Spleen (tissue), 11 donors: Measurements from ENCODE around the gene STXBP1. TPM values are rescaled to one million over a fixed set of nuclear protein-coding genes. Genes with fewer than 3 reads are reported as not detected.

Experiments
- DNase-seq: peaks from one replicate; pipeline ENCODE4 v3.0.0-alpha.2; 2020
- H3K27ac ChIP-seq, 8 donors: fragments of 200-600 bp; sonication (generic) in 7 of 8; 1 replicate in 4 of 8; 2 replicates in 4 of 8; pipeline versions ENCODE4 v1.5.0 to v1.8.0; 2016 to 2021; ENCODE audit warnings: inconsistent platforms in 4 of 8, mild to moderate bottlenecking in 4 of 8, moderate library complexity in 1 of 8
- H3K27me3 ChIP-seq, 7 donors: fragments of 200-600 bp; sonication (generic) in 6 of 7; replicated peaks in 1 of 7; 1 replicate in 4 of 7; 2 replicates in 3 of 7; pipeline versions ENCODE4 v1.5.0 to v1.8.0; 2016 to 2021; ENCODE audit warnings: inconsistent platforms in 3 of 7, mild to moderate bottlenecking in 1 of 7
- H3K36me3 ChIP-seq, 6 donors: fragments of 200-600 bp; sonication (generic) in 5 of 6; 1 replicate in 4 of 6; 2 replicates in 2 of 6; pipeline versions ENCODE4 v1.5.0 to v1.8.0; 2016 to 2021; ENCODE audit warnings: inconsistent platforms in 2 of 6
- H3K4me1 ChIP-seq, 6 donors: fragments of 200-600 bp; sonication (generic) in 5 of 6; 1 replicate in 3 of 6; 2 replicates in 3 of 6; pipeline versions ENCODE4 v1.5.0 to v1.8.0; 2016 to 2021; ENCODE audit warnings: inconsistent platforms in 3 of 6
- H3K4me3 ChIP-seq, 8 donors: fragments of 200-600 bp; sonication (generic) in 7 of 8; 1 replicate in 4 of 8; 2 replicates in 4 of 8; pipeline versions ENCODE4 v1.5.0 to v1.8.0; 2016 to 2021; ENCODE audit warnings: inconsistent platforms in 4 of 8, mild to moderate bottlenecking in 4 of 8, moderate library complexity in 2 of 8
- H3K9me3 ChIP-seq, 8 donors: fragments of 200-600 bp; sonication (generic) in 7 of 8; 1 replicate in 4 of 8; 2 replicates in 4 of 8; pipeline versions ENCODE4 v1.5.0 to v1.8.0; 2016 to 2021; ENCODE audit warnings: inconsistent platforms in 4 of 8
- CTCF ChIP-seq, 11 experiments: fragments of 200-600 bp in 7 of 11; fragments of 450-650 bp in 4 of 11; sonication (generic) in 4 of 11; IDR thresholded peaks in 8 of 11; conservative IDR thresholded peaks in 3 of 11; 1 replicate in 7 of 11; 2 replicates in 4 of 11; pipeline versions ENCODE4 v1.4.0 to v1.8.0; 2016 to 2021; ENCODE audit warnings: antibody characterized with exemption in 11 of 11, inconsistent platforms in 4 of 11, mild to moderate bottlenecking in 1 of 11
- POLR2A ChIP-seq, 3 donors: fragments of 450-650 bp; IDR thresholded peaks; one replicate each; pipeline ENCODE4 v1.5.1; 2017; ENCODE audit warnings: antibody characterized with exemption in 3 of 3, mild to moderate bottlenecking in 1 of 3
- POLR2AphosphoS5 ChIP-seq, 3 donors: sonication (generic); formaldehyde crosslinking; IDR thresholded peaks; one replicate each; pipeline ENCODE4 v1.5.1; 2017; ENCODE audit warnings: antibody characterized with exemption in 3 of 3
- WGBS, 5 donors: extraction: QIAGEN DNeasy Blood & Tissue Kit in 3 of 5; methylation state at CpG; one replicate each; pipeline versions ENCODE4 v1.1.5 to v1.1.7; 2013 to 2018; 5-methylcytosine and 5-hydroxymethylcytosine counted together
- intact Hi-C: fragments of 100-400 bp; cut with DNase I; formaldehyde crosslinking; loops from one replicate; pipeline ENCODE4 v1.15.0; 2023; ENCODE audit warnings: low total_unique reads
- polyA plus RNA-seq, 3 donors: library from polyadenylated mRNA; stranded (reverse); fragments of 200-250 nt; gene quantifications; one replicate each; pipeline ENCODE4 v1.2.1, GENCODE V29; 2013
- total RNA-seq, 7 donors: library from RNA; depleted of rRNA in 3 of 7; stranded (reverse); fragments of >200 nt in 3 of 7; fragmentation: NEBNext Ultra II Directional in 4 of 7; extraction: Animal tissue kit (Norgen Biotek cat#: 25700) in 4 of 7; gene quantifications; one replicate each; pipeline versions ENCODE4 v1.1.0 to v1.2.1, GENCODE V29; 2016 to 2021
- donor health status: healthy with polysubstance abuse.
- donor health status: DM: no; HTN: no; CAD: no; lungs with moderate emphysema.
- donor health status: DM: no; HTN: no; CAD: no.
- donor health status: Bipolar disorder and iron deficiency.
- donor health status: healthy.
- donor health status: DM: no; HTN: no; CAD: no.
- donor health status: DM: yes; HTN: yes; CAD: no.

Gene STXBP1
- total and polyA plus RNA-seq, 10 donors: 4.3 to 75.7 (median 31.6) TPM

DNA sequence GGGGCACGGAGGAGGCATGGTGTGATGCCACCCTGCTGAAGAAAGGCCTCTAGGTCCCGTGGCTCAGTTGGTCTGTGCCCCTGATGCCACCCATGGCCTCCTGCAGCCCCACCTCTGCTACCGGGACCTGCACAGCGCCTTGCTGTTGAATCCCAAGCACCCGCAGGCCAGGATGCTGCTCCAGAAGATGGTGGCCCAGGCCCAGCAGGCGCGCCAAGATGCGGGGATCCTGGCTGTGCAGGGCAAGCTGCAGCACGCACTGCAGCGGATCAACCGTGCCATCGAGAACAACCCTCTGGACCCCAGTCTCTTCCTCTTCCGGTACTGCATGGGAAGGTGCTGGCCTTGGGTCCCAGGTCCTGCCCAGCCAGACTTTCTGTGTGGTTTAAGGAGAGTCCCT, 110.9 kb downstream of the STXBP1 start:
- TF ChIP-seq POLR2AphosphoS5 (IDR thresholded peaks at IDR 0.05) (no peak), CTCF (IDR thresholded peaks at IDR 0.05 in 8 of 11, conservative IDR thresholded peaks at IDR 0.05 in 3 of 11) (no peak), POLR2A (IDR thresholded peaks at IDR 0.05) (no peak)
- WGBS, 5 donors: 89 to 96% (median 92%) methylated on average over 11 to 13 of the region's 13 CpGs
- intact Hi-C loops: loop anchor here (10.0 kb wide), 1 partner anchor 218 kb away; no protein-coding TSS in a partner anchor
- Histone ChIP-seq H3K9me3 (no peaks in the 10 kb centered on the region), H3K27me3 (peaks cover 0 to 2% (median 0%) of the 10 kb centered on the region in 7 donors), H3K4me3 (no peak overlapping the region), H3K4me1 (peaks cover 0 to 28% (median 6%) of the 10 kb centered on the region in 6 donors), H3K27ac (no peak overlapping the region), H3K36me3 (no peaks in the 10 kb centered on the region)
- DNase-seq: no peak

DNA sequence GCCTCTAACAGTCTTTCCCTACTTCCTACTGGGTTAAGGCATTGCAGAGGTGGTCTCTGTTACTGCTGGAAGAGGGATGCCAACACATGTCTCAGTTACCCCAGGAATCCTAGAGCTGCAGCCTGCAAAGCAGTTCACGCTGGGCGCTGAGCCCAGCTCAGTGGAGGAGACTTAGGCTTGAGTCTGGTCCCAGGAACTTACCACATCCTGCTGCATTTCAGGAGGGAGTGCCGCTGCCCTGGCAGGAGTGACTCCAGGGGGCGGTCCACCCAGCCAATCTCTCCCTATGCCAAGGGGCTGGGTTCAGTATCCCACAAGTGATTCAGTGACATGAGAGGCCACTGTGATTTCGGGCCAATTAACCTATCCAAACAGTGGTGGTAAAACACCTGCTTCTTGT, 111.4 kb downstream of the STXBP1 start:
- 74 to 86% (median 78%) methylated on average over 5 of the region's 5 CpGs for WGBS, 5 donors
- intact Hi-C loops: loop anchor here (10.0 kb wide), 1 partner anchor 219 kb away; no protein-coding TSS in a partner anchor
- no peak for TF ChIP-seq POLR2A (IDR thresholded peaks at IDR 0.05)
- no peak for TF ChIP-seq POLR2AphosphoS5 (IDR thresholded peaks at IDR 0.05)
- no peak for TF ChIP-seq CTCF (IDR thresholded peaks at IDR 0.05 in 8 of 11, conservative IDR thresholded peaks at IDR 0.05 in 3 of 11)
- Histone ChIP-seq H3K4me1 (peaks cover 0 to 28% (median 6%) of the 10 kb centered on the region in 6 donors), H3K4me3 (no peak overlapping the region), H3K9me3 (no peaks in the 10 kb centered on the region), H3K36me3 (no peaks in the 10 kb centered on the region), H3K27me3 (peaks cover 0 to 2% (median 0%) of the 10 kb centered on the region in 7 donors), H3K27ac (no peak overlapping the region)
- DNase-seq: no peak

DNA sequence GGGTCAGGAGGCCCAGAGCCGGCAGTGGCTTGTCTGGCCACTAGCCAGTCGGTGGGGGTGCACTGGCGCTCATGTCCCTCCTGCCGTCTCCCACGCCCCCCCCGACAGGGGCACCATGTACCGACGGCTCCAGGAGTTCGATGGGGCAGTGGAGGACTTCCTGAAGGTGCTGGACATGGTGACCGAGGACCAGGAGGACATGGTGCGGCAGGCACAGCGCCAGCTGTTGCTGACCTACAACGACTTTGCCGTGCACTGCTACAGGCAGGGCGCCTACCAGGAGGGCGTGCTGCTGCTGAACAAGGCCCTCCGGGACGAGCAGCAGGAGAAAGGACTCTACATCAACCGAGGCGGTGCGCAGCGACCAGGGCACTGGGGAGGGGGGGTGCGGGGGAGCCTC, 111.9 kb downstream of the STXBP1 start:
- 63 to 75% (median 65%) methylated on average over 16 to 23 of the region's 23 CpGs for WGBS, 5 donors
- no peak for DNase-seq
- TF ChIP-seq CTCF (IDR thresholded peaks at IDR 0.05 in 8 of 11, conservative IDR thresholded peaks at IDR 0.05 in 3 of 11): no peak
- TF ChIP-seq POLR2AphosphoS5 (IDR thresholded peaks at IDR 0.05): no peak
- TF ChIP-seq POLR2A (IDR thresholded peaks at IDR 0.05): no peak
- H3K4me1 ChIP-seq: peaks cover 0 to 27% (median 6%) of the 10 kb centered on the region in 6 donors
- H3K4me3 ChIP-seq: no peak overlapping the region
- H3K36me3 ChIP-seq: no peaks in the 10 kb centered on the region
- H3K27ac ChIP-seq: no peak overlapping the region
- no peaks in the 10 kb centered on the region for H3K9me3 ChIP-seq
- intact Hi-C loops: loop anchor here (10.0 kb wide), 1 partner anchor 219 kb away; no protein-coding TSS in a partner anchor
- peaks cover 0 to 2% (median 0%) of the 10 kb centered on the region in 7 donors for H3K27me3 ChIP-seq

- Histone ChIP-seq H3K9me3 (no peaks in the 10 kb centered on the region), H3K4me1 (peaks cover 0 to 31% (median 19%) of the 10 kb centered on the region in 6 donors), H3K27ac (no peak overlapping the region), H3K27me3 (peaks cover 0 to 2% (median 0%) of the 10 kb centered on the region in 7 donors), H3K36me3 (peaks cover 0 to 19% (median 9%) of the 10 kb centered on the region in 6 donors), H3K4me3 (no peak overlapping the region)
- intact Hi-C loops: loop anchor here (10.0 kb wide), 1 partner anchor 222 kb away; no protein-coding TSS in a partner anchor
- DNase-seq: no peak
- TF ChIP-seq POLR2A (IDR thresholded peaks at IDR 0.05): no peak
- no peak for TF ChIP-seq CTCF (IDR thresholded peaks at IDR 0.05 in 8 of 11, conservative IDR thresholded peaks at IDR 0.05 in 3 of 11)
- TF ChIP-seq POLR2AphosphoS5 (IDR thresholded peaks at IDR 0.05): no peak
- WGBS, 5 donors: 70 to 86% (median 79%) methylated on average over 6 to 8 of the region's 8 CpGs
Measured at GRCh38 chr9:127726871-127727270, 114.8 kb downstream of the STXBP1 start.
